GM19438 (cell line): ENCODE data around the gene PARD3.

Experiments
- ATAC-seq: cut with Tn5 transposase; IDR thresholded peaks from one replicate; pipeline ENCODE4 v1.9.1; 2021; ENCODE audit warnings: low read depth; ENCODE audit not compliant: unreplicated experiment

PARD3 gene

DNA sequence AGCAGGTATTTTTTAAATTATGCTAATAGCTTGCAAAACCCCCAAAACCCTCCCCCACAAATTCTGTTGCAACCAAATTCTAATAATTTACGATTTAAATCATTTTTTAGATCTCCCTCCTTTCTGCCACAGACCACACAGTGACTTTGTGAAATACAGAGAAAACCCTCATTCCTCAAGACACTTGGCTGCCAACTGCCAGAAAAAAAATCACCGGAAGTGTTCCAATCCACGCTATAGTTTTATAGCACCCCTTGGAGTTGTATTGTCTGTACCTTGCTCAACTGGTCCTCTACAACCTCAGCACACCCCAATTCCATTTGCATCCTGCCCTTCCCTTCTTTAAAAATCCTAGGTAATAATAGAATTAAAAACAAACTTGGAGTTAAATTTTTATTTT, 560.1 kb downstream of the PARD3 start:
- no peak for ATAC-seq

DNA sequence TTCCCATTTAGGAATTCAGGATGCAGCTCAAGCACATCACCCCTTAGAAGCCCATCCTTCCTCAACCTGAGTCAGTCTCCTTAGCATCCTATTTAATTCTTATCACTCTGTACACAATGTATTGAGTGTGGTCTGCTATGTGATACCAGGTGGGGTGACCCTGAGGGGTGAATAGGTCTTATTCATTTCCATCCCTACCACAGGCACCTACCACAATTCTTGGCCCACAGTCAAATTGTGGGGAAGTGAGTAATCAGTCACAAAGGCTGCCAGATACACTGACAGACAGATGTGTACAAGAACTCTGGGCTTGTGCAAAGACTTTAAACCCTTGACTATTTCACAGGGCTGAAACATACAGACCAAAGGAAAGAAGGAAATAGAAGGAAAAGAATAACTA, 560.5 kb downstream of the PARD3 start:
- ATAC-seq: no peak

DNA sequence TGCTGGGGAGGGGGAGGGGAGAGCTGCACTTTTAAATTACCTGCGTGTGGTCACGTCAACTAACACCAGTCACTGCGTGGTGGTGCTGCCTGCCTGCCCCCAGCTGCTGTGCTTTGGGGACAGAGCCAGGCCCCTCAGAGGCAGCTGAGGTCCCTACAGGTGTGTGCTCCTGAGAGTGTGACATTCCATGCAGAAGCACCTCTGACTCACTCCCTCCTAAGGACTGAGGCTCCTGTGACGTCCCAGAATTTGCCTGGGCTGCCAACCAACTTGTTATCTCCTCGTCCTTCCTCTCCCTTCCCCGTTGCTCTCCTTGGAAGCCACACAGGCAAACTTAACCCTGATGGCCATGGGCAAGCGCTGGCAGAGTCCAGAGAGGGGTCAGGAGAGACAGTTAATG, 563.0 kb downstream of the PARD3 start:
- no peak for ATAC-seq

DNA sequence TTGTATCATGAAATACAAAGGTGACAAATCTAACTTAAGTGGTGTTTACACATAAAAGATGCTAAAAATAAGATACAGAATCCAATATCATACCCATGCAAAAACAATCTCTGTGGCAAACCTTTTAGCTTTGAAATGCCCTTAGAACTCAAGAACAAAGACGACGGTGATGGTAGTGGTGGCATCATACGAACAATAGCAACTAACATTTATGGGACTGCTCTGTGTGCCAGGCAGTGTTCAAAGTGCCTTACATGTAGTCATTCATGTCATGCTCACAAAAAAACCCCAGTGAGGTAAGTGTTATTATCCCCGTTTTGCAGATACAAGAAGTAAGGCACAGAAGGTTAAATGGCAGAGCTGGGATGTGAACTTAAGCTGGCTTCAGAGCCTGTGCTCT, 563.9 kb downstream of the PARD3 start:
- ATAC-seq: no peak

DNA sequence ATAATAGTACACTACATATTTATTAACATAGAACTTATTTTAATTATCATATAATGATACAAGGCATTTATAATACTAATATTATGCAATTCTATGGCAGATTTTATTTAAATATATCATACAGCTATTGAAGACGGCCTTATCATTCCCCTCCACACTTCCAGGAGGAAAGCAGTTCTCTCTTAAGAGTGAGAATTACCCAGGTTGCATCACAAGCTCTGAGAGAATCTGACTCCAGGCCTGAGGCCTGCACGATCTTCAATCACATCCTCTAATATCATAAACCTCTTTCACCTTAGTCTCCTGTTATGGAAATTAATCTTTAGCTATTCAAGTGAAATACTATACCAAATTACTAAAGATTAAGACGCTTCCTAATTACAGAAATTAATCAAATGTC, 564.4 kb downstream of the PARD3 start:
- ATAC-seq: no peak

DNA sequence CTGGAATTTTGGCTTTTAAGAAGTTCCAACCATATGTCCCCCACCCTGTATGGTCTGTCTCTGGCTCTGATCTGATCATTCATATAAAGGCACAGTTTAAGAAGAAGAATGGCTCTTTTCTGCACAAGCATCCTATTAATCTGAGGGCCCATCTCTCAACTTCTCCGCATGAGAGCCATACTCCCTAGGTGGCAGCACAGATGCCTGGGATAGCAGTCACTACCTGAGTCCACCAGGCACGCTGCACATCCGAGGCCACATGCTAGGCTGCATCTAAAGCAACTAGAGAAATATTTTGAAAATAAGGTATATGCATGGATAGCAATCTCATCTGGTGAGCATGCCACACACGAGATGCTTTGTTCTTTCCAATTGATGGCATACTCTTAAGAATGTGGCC, 565.5 kb downstream of the PARD3 start:
- ATAC-seq: no peak

DNA sequence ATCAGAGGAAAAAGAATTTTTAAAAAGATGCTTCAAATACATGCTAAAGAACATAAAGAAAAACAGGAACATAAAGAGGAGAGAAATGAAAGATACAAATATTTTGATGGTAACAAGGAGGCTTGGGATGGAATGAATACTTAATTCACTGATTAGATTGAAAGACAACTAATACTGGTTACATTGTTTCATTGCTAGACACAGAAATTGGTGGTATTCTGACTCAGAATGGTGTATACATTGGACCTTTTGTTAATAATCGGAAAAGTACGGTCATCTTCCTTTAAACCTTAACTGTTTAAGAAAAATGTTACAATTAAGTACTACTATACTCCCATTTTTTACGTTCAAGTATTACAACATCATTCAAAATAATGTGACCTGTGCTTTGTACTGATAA, 567.5 kb downstream of the PARD3 start:
- ATAC-seq: no peak

DNA sequence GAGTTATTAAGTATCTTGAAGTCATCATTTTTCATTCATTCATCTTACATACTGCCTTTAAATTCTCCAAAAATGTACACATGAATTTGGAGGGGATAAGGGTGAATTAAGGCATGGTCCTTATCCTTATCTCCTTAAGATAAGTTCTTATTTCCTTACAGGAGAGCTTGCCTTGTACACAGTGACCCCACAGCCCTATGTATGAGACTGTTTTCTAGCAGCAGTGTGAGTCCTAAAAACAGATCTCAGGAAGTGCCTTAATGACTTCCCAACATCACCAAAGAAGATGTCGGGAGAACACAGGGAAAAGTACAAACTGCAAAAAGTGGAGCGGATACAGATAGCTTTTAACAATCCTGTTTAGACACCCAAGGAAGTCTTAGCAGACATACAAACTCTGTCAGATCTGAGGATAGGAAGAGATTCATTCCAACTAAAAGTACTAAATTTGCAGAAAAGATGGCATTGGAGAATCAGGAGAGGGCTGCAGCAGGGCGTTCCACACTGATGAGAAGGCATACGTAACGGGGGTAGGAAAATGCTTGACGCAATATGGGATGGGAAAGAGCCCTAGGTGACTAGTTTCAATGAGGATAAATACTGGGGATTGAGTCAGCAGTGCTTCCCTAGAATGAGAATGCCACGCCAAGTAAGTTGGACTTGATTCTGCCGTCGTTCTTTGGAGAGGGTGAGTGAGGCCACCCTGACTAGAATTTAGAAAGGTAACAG, 570.2 kb downstream of the PARD3 start:
- no peak for ATAC-seq

DNA sequence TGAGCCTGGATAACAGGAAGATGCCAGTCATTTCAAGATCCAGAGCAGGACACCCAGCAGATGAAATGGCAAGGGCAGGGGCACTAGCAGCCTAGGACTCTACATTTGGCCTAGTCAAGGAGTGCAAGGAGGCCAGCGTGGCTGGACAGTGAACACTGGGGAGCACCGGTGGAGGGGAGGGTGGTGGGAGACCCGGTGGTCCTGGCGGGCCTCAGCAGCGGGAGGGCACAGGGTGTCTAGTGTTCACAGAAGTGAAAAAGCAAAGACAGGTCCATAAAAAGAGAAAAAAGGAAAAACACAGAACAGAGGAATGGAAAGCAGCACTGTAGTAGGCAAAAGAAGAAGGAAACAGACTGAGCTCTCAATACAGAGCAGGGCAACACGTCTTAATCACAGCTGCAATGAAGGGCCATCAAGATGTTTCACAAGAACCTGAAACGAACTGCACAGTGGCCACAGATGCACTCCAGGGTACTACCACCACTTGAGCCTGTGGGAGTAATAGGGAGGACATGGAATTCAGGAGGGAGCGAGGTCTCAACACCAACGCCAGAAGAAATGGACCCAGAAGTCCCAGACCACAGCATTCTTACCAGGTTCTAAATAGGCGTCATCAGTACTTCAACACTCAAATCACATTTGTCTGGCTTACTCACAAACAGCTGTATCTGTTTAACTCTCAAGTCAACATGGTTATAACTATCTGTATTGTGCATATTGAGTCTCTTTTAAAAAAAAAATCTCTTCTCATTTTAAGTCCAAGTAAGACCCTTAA, 573.7 kb downstream of the PARD3 start:
- no peak for ATAC-seq

DNA sequence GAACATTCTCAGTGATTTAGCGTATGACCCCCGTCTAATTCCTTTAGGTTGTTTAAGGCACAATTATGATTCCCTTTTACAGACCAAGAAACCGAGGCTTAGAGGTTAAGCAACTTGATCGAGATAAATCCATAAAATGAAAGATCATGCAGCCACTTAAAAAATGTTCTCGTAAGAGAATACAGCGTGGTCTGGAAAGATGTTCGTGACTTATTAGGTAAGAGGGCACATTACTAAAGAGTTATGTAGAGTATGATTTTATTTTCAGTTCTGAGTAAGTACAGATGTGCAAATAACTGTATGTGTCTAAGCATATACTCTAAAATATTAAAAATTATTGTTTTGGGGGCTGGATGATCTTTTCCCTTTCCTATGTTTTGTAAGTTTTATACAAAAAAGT, 575.1 kb downstream of the PARD3 start:
- ATAC-seq: no peak

DNA sequence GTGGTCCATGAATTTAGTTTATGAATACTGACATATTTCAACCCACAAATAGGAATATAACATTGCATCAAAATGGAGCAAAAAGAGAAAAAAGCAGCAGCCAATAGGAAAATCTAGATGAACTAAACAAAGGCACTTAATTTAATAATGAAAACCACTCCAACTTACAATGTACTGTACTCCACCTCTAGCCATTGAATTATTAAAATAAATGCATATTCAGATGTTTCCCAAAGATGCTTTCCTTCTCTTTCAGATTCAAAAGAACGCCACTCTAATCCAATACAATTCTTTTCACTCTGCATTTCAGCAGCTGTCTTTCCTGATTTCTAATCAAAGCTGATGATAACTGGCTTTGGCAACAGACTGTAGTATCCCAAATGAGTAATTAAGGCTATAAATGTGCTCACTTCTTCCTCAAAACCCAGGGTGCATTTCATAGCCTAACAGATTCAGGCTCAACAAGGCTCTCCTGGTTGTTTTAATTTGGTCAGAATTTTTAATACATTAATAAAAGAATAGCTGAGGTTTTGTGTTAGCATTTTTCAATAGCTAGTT, 577.1 kb downstream of the PARD3 start:
- no peak for ATAC-seq

DNA sequence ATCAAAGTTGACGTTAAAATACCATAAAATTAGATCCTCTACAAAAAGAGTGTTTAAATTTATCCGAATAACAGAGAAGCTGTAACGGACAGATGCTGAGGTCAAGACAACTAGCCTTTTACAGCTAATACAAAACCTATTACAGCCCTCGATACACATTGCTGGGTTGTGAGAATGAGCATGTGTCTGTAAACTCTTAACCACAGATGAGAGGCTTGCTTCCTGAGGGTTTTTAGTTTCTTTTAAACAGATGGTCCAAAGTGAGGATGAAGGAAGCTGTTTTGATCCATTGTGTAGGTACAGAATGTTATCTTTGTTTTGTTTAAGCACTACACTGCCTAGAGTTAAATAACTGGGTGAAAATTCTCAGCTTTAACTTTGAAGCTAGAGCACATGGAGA, 578.2 kb downstream of the PARD3 start:
- ATAC-seq: no peak

DNA sequence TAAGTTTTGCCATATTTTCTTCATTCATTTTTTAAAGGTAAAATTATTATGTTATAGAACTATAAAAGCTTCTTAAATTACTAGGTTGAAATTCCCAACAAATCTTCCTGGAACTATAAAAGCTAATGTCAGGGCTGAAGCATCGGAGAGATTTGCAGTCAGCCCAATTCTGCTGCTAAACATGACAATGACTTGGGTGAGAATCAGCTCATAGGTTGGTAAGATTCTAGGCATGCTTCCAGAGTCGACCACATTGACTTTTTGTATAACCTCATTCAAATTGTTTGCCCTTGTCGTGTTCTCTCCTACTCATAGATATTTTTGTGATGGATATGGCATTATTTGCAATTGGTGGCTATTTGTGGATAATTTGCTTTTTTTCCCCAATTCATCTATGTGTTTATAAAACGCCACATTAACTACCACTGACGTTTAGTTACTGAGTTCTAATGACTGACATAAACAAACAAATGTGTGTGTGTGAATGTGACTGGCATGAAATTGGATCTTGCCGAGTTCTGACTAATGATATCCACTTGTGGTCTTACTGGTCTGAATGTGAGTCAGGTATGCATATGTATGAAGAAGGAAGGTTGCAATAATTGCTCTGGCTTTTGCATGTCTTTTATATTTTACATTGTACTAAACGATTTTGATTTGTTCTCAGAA, 579.8 kb downstream of the PARD3 start:
- no peak for ATAC-seq

DNA sequence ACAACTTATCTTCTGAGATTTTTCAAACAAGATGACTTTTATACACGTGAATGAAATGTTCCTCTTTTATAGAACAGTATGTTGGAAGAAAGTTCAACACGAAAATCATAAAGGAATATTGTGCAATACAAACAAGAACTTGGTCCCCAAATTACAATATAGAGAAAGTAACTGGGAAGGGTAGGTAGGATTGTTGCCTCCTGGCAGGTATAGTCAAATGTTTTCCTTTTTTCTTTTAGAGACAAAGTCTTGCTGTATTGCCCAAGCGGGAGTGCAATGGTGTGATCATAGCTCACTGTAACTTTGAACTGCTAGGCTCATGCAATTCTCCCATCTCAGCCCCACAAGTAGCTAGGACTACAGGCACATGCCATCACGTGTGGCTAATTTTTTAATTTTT, 582.6 kb downstream of the PARD3 start:
- ATAC-seq: no peak

DNA sequence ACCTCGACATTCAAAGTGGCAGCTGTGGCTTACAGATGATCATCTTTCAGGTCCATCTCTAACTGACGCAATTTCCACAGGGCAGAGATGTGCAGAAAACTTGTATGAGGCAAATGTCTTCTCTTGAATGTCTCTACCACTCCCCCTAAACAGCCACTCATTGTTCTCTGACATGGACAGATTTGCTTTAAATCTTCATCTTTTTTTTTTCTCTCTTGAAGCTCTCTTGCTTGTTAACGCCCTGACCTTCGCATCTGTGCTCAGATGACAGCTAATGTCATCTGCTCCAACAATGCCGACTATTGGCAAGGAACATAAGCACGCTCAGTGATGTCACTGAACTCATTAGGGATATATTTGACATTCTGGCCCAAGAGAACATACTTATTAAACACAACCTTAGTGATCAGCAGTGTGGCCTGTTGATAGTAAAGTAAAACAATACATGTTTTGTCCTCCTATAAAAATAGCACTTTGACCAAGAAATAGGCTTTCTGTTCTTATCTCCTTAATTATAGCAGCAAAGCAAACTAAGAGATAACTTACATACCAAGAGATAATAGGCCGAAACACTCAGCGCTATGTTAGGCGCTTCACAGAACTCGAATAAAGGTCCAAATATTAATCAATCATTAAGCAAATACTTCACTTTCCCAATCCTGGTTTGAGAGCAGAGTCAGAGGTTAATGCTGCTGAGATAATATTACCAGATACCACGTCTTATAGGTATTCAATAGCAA, 583.5 kb downstream of the PARD3 start:
- no peak for ATAC-seq

DNA sequence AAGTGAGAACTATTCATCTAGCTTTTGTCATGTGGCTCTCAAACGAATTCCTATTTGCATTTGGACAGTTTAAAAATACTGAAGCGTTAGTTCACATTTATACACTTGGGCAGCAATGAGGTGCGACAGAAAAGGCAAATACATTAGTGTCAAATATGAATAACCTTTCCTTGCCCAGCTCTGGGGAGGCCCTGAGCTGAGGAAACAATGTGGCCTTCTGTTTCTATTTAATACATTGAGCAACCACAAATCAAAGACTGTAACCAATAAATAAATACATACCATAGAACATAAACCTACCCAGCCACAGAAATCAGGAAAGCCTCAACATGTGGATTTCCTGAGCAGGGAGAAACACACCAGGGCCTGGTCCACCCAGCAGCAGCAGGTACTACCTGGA, 585.2 kb downstream of the PARD3 start:
- ATAC-seq: no peak

DNA sequence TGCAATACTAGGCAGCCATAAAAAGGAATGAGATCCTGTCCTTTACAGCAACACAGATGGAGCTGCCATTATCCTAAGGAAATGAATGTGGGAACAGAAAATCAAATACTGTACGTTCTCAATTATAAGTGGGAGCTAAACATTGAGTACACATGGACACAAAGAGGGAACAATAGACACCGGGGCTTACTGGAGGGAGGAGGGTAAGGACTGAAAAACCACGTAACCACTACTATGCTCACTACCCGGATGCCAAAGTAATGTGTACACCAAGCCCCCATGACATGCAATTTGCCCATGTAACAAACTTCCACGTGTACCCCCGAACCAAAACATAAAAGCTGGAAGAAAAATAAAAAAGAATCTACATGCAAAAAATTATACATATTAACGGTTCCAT, 587.0 kb downstream of the PARD3 start:
- ATAC-seq: no peak

DNA sequence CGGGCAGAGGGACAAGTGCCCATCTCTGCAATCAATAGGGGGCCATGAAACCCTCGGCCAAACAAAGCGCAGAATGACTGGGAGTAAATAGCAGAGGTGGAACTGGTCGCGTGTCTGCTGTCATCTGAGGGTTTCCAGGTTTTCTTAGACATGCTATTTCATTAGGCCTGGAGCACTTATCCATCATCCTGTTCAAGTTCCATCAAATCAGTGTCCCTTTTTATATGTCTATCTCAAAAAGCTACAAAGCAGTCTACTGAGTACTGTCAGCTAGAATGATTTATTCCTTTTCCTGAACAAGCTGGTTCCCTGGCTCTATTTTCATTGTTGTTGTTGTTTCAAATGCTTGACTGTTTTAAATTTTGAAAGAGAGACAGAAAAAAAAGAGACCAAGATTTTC, 590.5 kb downstream of the PARD3 start:
- ATAC-seq: no peak

DNA sequence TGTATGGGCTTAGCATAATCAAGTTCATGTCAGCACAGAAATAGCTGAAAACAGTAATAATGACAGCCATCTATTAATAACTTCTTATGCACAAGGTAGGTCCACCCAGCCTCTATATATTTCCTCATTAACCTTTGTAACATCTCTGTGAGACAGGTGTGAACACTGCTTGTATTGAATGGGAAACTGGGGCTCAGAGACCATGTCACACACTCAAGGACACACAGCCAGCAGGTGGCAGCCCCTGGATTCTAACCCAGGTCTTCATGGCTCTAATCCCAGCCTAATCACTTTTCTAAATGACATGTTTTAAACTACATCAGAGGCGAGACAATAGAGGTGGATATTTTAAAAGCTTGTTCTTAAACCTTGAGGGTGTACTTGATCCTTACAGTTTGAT, 591.4 kb downstream of the PARD3 start:
- no peak for ATAC-seq

DNA sequence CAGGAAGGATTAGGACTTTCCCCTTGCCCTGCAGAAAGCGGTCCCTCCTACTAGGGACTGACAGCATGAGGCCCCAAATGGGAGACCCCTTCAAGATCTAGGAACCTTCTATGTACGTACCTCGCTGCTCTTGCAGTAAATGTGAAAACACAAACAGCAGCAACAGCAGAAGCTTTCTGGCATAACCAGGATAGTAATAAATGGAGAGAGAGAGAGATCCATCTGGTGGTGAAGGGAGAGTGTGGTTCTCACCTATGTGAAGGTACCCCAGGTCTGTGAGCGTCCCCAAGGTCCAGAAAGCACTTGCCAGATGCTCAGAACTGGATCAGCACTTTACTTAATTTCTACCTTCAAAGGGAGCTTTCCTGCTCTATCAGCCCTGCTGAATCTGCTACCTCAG, 592.7 kb downstream of the PARD3 start:
- no peak for ATAC-seq
